ENCODE data around the gene WBP4.
"Not testable (repeated sequence)": the region's sequence is repeated elsewhere in the genome, so short reads cannot be mapped to it uniquely, and the experiment has no call there.

The WBP4 gene

GRCh38 chr13:41032691-41033376 lies 28.5 kb upstream of the WBP4 start:
- Mint-ChIP-seq H3K4me3 (no peak overlapping the region), H3K27me3 (no peaks in the 10 kb centered on the region), H3K27ac (no peak overlapping the region), H3K9me3 (no peaks in the 10 kb centered on the region), H3K36me3 (ENCODE audit: low read depth) (peaks cover 6% of the 10 kb centered on the region), H3K4me1 (peaks cover 27% of the 10 kb centered on the region)
- peak; percentile 83 for ATAC-seq
- DNase-seq = no peak

GRCh38 chr13:41034382-41034781 lies 26.9 kb upstream of the WBP4 start:
- Mint-ChIP-seq H3K4me1 (peaks cover 28% of the 10 kb centered on the region), H3K27me3 (no peaks in the 10 kb centered on the region), H3K9me3 (no peaks in the 10 kb centered on the region), H3K27ac (no peak overlapping the region), H3K4me3 (no peak overlapping the region), H3K36me3 (ENCODE audit: low read depth) (peaks cover 6% of the 10 kb centered on the region)
- ATAC-seq (no peak), DNase-seq (no peak)

- DNase-seq = no peak
These were observed 26.4 kb upstream of the WBP4 start for GRCh38 chr13:41034881-41035280.

GRCh38 chr13:41036557-41036956 lies 24.8 kb upstream of the WBP4 start:
- not testable (repeated sequence) for H3K9me3 Mint-ChIP-seq; H3K27ac Mint-ChIP-seq; H3K27me3 Mint-ChIP-seq; H3K36me3 Mint-ChIP-seq (ENCODE audit: low read depth); DNase-seq; H3K4me3 Mint-ChIP-seq; ATAC-seq
- H3K4me1 Mint-ChIP-seq = peaks cover 35% of the 10 kb centered on the region

More at GRCh38 chr13:41034881-41035280, 26.4 kb upstream of the WBP4 start:
- H3K27me3 Mint-ChIP-seq = no peaks in the 10 kb centered on the region
- H3K9me3 Mint-ChIP-seq = no peaks in the 10 kb centered on the region
- no peak overlapping the region for H3K27ac Mint-ChIP-seq
- ATAC-seq = no peak
- H3K4me3 Mint-ChIP-seq = no peak overlapping the region
- peaks cover 6% of the 10 kb centered on the region for H3K36me3 Mint-ChIP-seq (ENCODE audit: low read depth)
- peaks cover 32% of the 10 kb centered on the region for H3K4me1 Mint-ChIP-seq

GRCh38 chr13:41039746-41040145 lies 21.6 kb upstream of the WBP4 start:
- no peak for DNase-seq

GRCh38 chr13:41040584-41041334 lies 20.6 kb upstream of the WBP4 start:
- Mint-ChIP-seq H3K4me3 (no peak overlapping the region), H3K36me3 (ENCODE audit: low read depth) (peaks cover 6% of the 10 kb centered on the region), H3K27me3 (no peaks in the 10 kb centered on the region), H3K27ac (no peak overlapping the region), H3K4me1 (peaks cover 14% of the 10 kb centered on the region), H3K9me3 (no peaks in the 10 kb centered on the region)
- no peak for ATAC-seq
- DNase-seq = no peak

More at GRCh38 chr13:41039746-41040145, 21.6 kb upstream of the WBP4 start:
- Mint-ChIP-seq H3K9me3 (no peaks in the 10 kb centered on the region), H3K4me3 (no peak overlapping the region), H3K4me1 (peaks cover 20% of the 10 kb centered on the region), H3K36me3 (ENCODE audit: low read depth) (peaks cover 1% of the 10 kb centered on the region), H3K27me3 (no peaks in the 10 kb centered on the region), H3K27ac (no peak overlapping the region)
- ATAC-seq = no peak

- DNase-seq; H3K27ac Mint-ChIP-seq; H3K27me3 Mint-ChIP-seq; ATAC-seq; H3K36me3 Mint-ChIP-seq (ENCODE audit: low read depth); H3K9me3 Mint-ChIP-seq; H3K4me3 Mint-ChIP-seq: not testable (repeated sequence)
- H3K4me1 Mint-ChIP-seq = peaks cover 14% of the 10 kb centered on the region
These were observed 18.9 kb upstream of the WBP4 start for GRCh38 chr13:41042419-41042818.

- Mint-ChIP-seq H3K4me1 (peaks cover 38% of the 10 kb centered on the region), H3K36me3 (ENCODE audit: low read depth) (peaks cover 20% of the 10 kb centered on the region), H3K27me3 (no peaks in the 10 kb centered on the region), H3K4me3 (no peak overlapping the region), H3K9me3 (no peaks in the 10 kb centered on the region), H3K27ac (no peak overlapping the region)
- DNase-seq (no peak), ATAC-seq (no peak)
These were observed 12.7 kb upstream of the WBP4 start for GRCh38 chr13:41048640-41049039.

GRCh38 chr13:41049480-41050440 lies 11.5 kb upstream of the WBP4 start:
- H3K4me1 Mint-ChIP-seq = peaks cover 49% of the 10 kb centered on the region
- no peaks in the 10 kb centered on the region for H3K27me3 Mint-ChIP-seq
- DNase-seq (no peak), ATAC-seq (peak; percentile 92)
- peak overlapping the region; percentile 40 for H3K27ac Mint-ChIP-seq
- no peak overlapping the region for H3K4me3 Mint-ChIP-seq
- H3K36me3 Mint-ChIP-seq (ENCODE audit: low read depth) = peaks cover 20% of the 10 kb centered on the region
- no peaks in the 10 kb centered on the region for H3K9me3 Mint-ChIP-seq

- H3K4me3 Mint-ChIP-seq = no peak overlapping the region
- DNase-seq = no peak
- ATAC-seq = no peak
- no peaks in the 10 kb centered on the region for H3K9me3 Mint-ChIP-seq
- no peak overlapping the region for H3K27ac Mint-ChIP-seq
- peaks cover 67% of the 10 kb centered on the region for H3K4me1 Mint-ChIP-seq
- H3K36me3 Mint-ChIP-seq (ENCODE audit: low read depth) = peaks cover 13% of the 10 kb centered on the region
- H3K27me3 Mint-ChIP-seq = no peaks in the 10 kb centered on the region
These were observed 8.9 kb upstream of the WBP4 start for GRCh38 chr13:41052441-41052840.

GRCh38 chr13:41053384-41053826 lies 7.9 kb upstream of the WBP4 start:
- Mint-ChIP-seq H3K27ac (peak overlapping the region; percentile 40), H3K4me3 (peak overlapping the region; percentile 49), H3K36me3 (ENCODE audit: low read depth) (peaks cover 12% of the 10 kb centered on the region), H3K9me3 (no peaks in the 10 kb centered on the region), H3K4me1 (peaks cover 73% of the 10 kb centered on the region), H3K27me3 (no peaks in the 10 kb centered on the region)
- DNase-seq (no peak), ATAC-seq (no peak)

GRCh38 chr13:41054212-41054877 lies 7.0 kb upstream of the WBP4 start:
- Mint-ChIP-seq H3K4me1 (peaks cover 75% of the 10 kb centered on the region), H3K4me3 (peak overlapping the region; percentile 35), H3K27me3 (no peaks in the 10 kb centered on the region), H3K9me3 (no peaks in the 10 kb centered on the region), H3K36me3 (ENCODE audit: low read depth) (peaks cover 8% of the 10 kb centered on the region), H3K27ac (peak overlapping the region; percentile 40)
- DNase-seq = peak; percentile 29
- ATAC-seq = peak; percentile 47

- Mint-ChIP-seq H3K27ac (no peak overlapping the region), H3K4me1 (peaks cover 73% of the 10 kb centered on the region), H3K36me3 (ENCODE audit: low read depth) (peaks cover 5% of the 10 kb centered on the region), H3K27me3 (no peaks in the 10 kb centered on the region), H3K4me3 (no peak overlapping the region), H3K9me3 (no peaks in the 10 kb centered on the region)
- DNase-seq (no peak), ATAC-seq (no peak)
These were observed 6.2 kb upstream of the WBP4 start for GRCh38 chr13:41054919-41055619.

Data from activated naive CD8-positive, alpha-beta T cell treated with anti-CD3 and anti-CD28 coated beads, Interleukin-2, amount 50 U/mL, for 24 hours (primary cell).